Measurements from ENCODE around the gene SLIT1. TPM values are rescaled to one million over a fixed set of nuclear protein-coding genes. Genes with fewer than 3 reads are reported as not detected.

SLIT1 gene
- total RNA-seq, 1 donor from 2014 or later, result 0.40 TPM

DNA sequence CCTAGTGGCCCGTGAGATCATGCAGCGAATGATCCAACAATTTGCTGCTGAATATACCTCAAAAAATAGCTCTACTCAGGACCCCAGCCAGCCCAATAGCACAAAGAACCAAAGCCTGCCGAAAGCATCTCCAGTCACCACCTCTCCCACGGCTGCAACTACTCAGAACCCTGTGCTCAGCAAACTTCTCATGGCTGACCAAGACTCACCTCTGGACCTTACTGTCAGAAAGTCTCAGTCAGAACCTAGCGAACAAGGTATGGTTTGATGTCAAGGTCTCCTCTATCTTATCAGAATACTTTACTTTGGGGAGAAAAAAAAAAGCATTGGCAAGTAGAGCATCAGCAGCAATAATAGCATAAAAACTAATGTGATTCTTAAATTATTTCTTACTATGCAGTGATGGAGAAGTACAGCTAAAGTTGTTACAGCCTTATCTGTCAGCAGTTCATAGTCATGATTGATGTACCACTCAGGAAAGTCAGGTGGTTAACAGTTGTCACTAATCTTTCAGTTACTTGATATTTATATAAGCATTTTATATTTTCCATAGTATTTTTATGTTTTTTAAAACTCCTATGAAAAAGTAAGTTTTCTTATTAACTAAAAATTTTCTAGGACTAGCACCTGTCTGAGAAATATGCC is 236.6 kb downstream of the SLIT1 start:
- TF ChIP-seq, protein P1, sequence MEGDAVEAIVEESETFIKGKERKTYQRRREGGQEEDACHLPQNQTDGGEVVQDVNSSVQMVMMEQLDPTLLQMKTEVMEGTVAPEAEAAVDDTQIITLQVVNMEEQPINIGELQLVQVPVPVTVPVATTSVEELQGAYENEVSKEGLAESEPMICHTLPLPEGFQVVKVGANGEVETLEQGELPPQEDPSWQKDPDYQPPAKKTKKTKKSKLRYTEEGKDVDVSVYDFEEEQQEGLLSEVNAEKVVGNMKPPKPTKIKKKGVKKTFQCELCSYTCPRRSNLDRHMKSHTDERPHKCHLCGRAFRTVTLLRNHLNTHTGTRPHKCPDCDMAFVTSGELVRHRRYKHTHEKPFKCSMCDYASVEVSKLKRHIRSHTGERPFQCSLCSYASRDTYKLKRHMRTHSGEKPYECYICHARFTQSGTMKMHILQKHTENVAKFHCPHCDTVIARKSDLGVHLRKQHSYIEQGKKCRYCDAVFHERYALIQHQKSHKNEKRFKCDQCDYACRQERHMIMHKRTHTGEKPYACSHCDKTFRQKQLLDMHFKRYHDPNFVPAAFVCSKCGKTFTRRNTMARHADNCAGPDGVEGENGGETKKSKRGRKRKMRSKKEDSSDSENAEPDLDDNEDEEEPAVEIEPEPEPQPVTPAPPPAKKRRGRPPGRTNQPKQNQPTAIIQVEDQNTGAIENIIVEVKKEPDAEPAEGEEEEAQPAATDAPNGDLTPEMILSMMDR (IDR thresholded peaks at IDR 0.05; ENCODE audit: unreplicated experiment), result no peak
- no peak for DNase-seq (ENCODE audit: low spot score in 2 of 2, unreplicated experiment in 2 of 2)
- Mint-ChIP-seq H3K4me3 (no peak overlapping the region), H3K9me3 (no peaks in the 10 kb centered on the region), H3K36me3 (peaks cover 24% of the 10 kb centered on the region), H3K4me1 (no peaks in the 10 kb centered on the region), H3K27ac (no peak overlapping the region), H3K27me3 (ENCODE audit: low read depth) (no peaks in the 10 kb centered on the region)

Other genes with a start within 250 kb of the SLIT1 start
- 19.4 to 22.8 TPM (median 22.6 TPM) in 3 replicates for gene ARHGAP19, start 106.7 kb upstream of the SLIT1 start, total RNA-seq
- 2.4 to 2.9 TPM (median 2.4 TPM) in 3 replicates for gene FRAT1, start 133.3 kb upstream of the SLIT1 start, total RNA-seq
- gene FRAT2, start 148.8 kb upstream of the SLIT1 start, total RNA-seq, result 8.9 to 9.2 TPM (median 9.0 TPM) in 3 replicates
- 35.7 to 42.4 TPM (median 41.9 TPM) in 3 replicates for gene RRP12, start 215.4 kb upstream of the SLIT1 start, total RNA-seq
- 188 to 197 TPM (median 188 TPM) in 3 replicates for gene PGAM1, start 240.2 kb upstream of the SLIT1 start, total RNA-seq

All from mesothelial cell of epicardium (in vitro differentiated cells).